Measurements from ENCODE around the gene TSPAN10.

The TSPAN10 gene

GRCh38 chr17:81693509-81694210 lies 56.7 kb downstream of the TSPAN10 start:
- no peak overlapping the region for H3K4me3 ChIP-seq (ENCODE audit: low read length)
- DNase-seq (ENCODE audit: low read depth): no peak
- no peak for TF ChIP-seq CTCF (conservative IDR thresholded peaks at IDR 0.05; ENCODE audit: low read depth, low read length)

DNA sequence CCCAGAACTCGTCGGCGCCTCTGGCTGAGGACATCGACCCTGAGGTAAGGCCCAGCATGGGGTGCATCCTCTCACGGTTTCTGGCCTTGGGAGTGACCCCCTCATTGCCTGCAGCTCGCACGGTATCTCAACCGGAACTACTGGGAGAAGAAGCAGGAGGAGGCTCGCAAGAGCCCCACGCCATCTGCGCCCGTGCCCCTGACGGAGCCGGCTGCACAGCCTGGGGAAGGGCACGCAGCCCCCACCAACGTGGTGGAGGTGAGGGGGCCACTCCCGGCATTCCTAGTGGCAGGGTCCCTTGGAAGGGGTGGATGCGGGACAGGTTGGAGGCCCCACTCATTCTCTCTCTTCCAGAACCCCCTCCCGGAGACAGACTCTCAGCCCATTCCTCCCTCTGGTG lies 57.8 kb downstream of the TSPAN10 start:
- TF ChIP-seq CTCF (conservative IDR thresholded peaks at IDR 0.05; ENCODE audit: low read depth, low read length): no peak
- H3K4me3 ChIP-seq (ENCODE audit: low read length): no peak overlapping the region
- DNase-seq (ENCODE audit: low read depth): no peak

DNA sequence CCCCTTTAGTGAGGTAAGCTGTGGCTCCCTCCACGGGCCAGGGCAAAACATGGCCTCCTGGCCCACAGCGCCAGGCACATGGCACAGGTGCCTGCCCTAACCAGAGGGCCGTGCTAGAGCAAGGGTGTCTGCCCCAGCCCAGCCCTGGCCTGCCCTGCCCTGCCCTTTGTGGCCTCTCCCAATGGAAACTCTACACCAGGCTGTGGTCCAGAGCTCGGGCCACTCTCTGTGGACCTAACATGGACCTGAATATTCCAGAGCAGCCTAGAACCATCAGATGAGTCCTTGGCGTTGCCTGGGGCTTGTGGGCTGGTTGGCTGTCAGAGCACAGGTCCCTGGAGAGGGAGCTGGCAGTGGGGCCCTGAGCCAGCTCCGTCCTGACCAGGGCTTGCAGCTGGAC lies 58.2 kb downstream of the TSPAN10 start:
- H3K4me3 ChIP-seq (ENCODE audit: low read length): no peak overlapping the region
- TF ChIP-seq CTCF (conservative IDR thresholded peaks at IDR 0.05; ENCODE audit: low read depth, low read length): no peak
- DNase-seq (ENCODE audit: low read depth): no peak

DNA sequence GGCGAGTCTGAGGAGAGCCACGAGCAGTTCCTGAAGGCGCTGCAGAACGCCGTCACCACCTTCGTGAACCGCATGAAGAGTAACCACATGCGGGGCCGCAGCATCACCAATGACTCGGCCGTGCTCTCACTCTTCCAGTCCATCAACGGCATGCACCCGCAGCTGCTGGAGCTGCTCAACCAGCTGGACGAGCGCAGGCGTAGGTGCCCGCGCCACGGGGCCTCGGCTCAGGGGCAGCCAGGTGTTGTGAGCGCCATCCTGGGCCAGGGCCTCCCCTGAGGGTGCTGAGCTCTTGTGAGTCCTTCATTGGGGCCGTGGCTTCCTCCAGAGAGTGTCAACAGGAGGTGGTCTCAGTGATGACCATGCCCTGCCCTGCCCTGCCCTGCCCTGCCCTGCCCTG lies 58.8 kb downstream of the TSPAN10 start:
- no peak overlapping the region for H3K4me3 ChIP-seq (ENCODE audit: low read length)
- no peak for TF ChIP-seq CTCF (conservative IDR thresholded peaks at IDR 0.05; ENCODE audit: low read depth, low read length)
- no peak for DNase-seq (ENCODE audit: low read depth)

- H3K4me3 ChIP-seq (ENCODE audit: low read length): no peak overlapping the region
- TF ChIP-seq CTCF (conservative IDR thresholded peaks at IDR 0.05; ENCODE audit: low read depth, low read length): no peak
- DNase-seq (ENCODE audit: low read depth): no peak
Observed at GRCh38 chr17:81696218-81696941, 59.4 kb downstream of the TSPAN10 start.

DNA sequence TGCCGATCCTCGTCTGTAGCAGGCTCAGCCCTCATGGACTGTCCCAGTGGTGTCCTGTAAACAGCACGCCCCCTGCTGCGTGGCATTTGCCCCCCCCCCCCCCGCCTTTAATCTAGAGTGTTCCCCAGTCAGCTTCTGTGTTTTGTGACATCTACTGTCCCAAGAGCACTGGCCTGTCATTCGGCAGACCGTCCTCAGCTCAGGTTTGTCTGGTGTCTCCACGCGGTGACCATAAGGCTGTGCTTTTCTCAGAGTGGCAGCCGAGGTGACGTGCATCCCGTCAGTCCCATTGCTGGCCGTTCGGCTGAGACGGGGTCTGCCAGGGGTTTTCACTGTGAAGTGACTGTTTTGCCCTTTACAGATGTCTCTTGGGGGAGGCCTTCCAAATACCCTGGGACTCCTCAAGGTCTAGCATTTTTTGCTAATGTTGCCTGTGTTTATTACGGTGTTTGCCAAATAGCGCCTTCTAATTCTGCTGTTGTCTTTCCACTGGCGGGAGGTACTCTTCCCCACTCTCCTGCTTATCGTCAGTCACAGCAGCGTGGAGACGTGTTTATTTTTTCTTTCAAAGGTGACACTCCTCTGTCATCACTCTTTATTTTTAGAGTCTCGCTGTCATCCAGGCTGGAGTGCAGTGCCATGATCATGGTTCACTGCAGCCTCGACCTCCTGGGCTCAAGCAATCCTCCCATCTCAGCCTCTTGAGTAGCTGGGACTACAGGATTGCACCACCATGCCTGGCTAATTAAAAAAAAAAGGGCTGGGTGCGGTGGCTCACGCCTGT lies 60.5 kb downstream of the TSPAN10 start:
- no peak for TF ChIP-seq CTCF (conservative IDR thresholded peaks at IDR 0.05; ENCODE audit: low read depth, low read length)
- DNase-seq (ENCODE audit: low read depth): no peak
- no peak overlapping the region for H3K4me3 ChIP-seq (ENCODE audit: low read length)
